HepG2 (cell line): ENCODE measurements around the gene CAPN13.

ENCODE experiments used
- CTCF ChIP-seq: sonication (generic); formaldehyde crosslinking; IDR thresholded peaks from 2 replicates; pipeline ENCODE4 v1.5.0; 2020; ENCODE audit warnings: mild to moderate bottlenecking, missing genetic modification reagents, moderate library complexity
- DNMT3B ChIP-seq: conservative IDR thresholded peaks from 2 replicates; pipeline ENCODE4 v1.6.1; 2016; ENCODE audit warnings: missing biosample characterization, control low read depth
- E2F5 ChIP-seq: sonication (generic); formaldehyde crosslinking; conservative IDR thresholded peaks from 2 replicates; pipeline ENCODE4 v1.4.0; 2020; ENCODE audit warnings: missing genetic modification reagents
- FOXP1 ChIP-seq, 2 experiments: fragments of 450-650 bp in 1 of 2; IDR thresholded peaks; 2 replicates each; pipeline ENCODE4 v1.6.1; 2017 to 2018; ENCODE audit warnings: antibody characterized with exemption in 1 of 2
- MAX ChIP-seq: IDR thresholded peaks from 2 replicates; pipeline ENCODE4 v1.6.1; 2012; ENCODE audit warnings: inconsistent platforms
- TCF12 ChIP-seq, 2 experiments: fragments of 450-650 bp in 1 of 2; sonication (generic) in 1 of 2; formaldehyde crosslinking in 1 of 2; IDR thresholded peaks; 2 replicates each; pipeline versions ENCODE4 v1.6.1 to v1.8.0; 2017 to 2022; ENCODE audit warnings: antibody characterized with exemption in 1 of 2, mild to moderate bottlenecking in 1 of 2, missing genetic modification reagents in 1 of 2, moderate library complexity in 1 of 2
- ZBTB21 ChIP-seq: sonication (generic); formaldehyde crosslinking; IDR thresholded peaks from 2 replicates; pipeline ENCODE4 v1.4.0; 2020; ENCODE audit warnings: missing genetic modification reagents
- ZBTB49 ChIP-seq: sonication (generic); formaldehyde crosslinking; IDR thresholded peaks from 2 replicates; pipeline ENCODE4 v1.4.0; 2020; ENCODE audit warnings: missing genetic modification reagents, borderline replicate concordance
- ZNF136 ChIP-seq: sonication (generic); formaldehyde crosslinking; IDR thresholded peaks from 2 replicates; pipeline ENCODE4 v1.8.1; 2022; ENCODE audit warnings: low read depth, mild to moderate bottlenecking, moderate library complexity, missing genetic modification reagents
- ZNF274 ChIP-seq: sonication (generic); formaldehyde crosslinking; IDR thresholded peaks from 2 replicates; pipeline ENCODE4 v1.5.1; 2020; ENCODE audit warnings: mild to moderate bottlenecking, missing genetic modification reagents
- ZNF562 ChIP-seq: sonication (generic); formaldehyde crosslinking; IDR thresholded peaks from 2 replicates; pipeline ENCODE4 v1.8.0; 2022; ENCODE audit warnings: missing genetic modification reagents, borderline replicate concordance
- ZSCAN12 ChIP-seq: sonication (generic); formaldehyde crosslinking; IDR thresholded peaks from 2 replicates; pipeline ENCODE4 v1.9.0; 2021; ENCODE audit warnings: mild to moderate bottlenecking, missing genetic modification reagents

GRCh38 chr2:30701782-30702181 lies 105.5 kb downstream of the CAPN13 start:
- TF ChIP-seq MAX (no peak), ZSCAN12 (no peak), CTCF (no peak), ZBTB49 (CRISPR knock-in tag) (no peak), ZNF274 (CRISPR knock-in tag) (no peak), ZNF562 (CRISPR knock-in tag) (no peak), TCF12 (IDR thresholded peaks at IDR 0.05) (no peak), TCF12 (CRISPR knock-in tag; IDR thresholded peaks at IDR 0.05) (no peak), ZBTB21 (no peak), DNMT3B (CRISPR knock-in tag) (no peak), FOXP1 (IDR thresholded peaks at IDR 0.05) (no peak), FOXP1 (CRISPR knock-in tag; IDR thresholded peaks at IDR 0.05) (no peak), E2F5 (CRISPR knock-in tag) (no peak), ZNF136 (CRISPR knock-in tag) (no peak)
